Stimulated activated CD4-positive, alpha-beta T cell treated with anti-CD3 and anti-CD28 coated beads, Interleukin-2, amount 100 ng/mL, for 24 hours (primary cell): ENCODE results near the gene PVALEF.

ENCODE experiments used
- DNase-seq, 2 donors: peaks; one replicate each; pipeline ENCODE4 v3.0.0-alpha.2; 2020

Gene PVALEF

DNA sequence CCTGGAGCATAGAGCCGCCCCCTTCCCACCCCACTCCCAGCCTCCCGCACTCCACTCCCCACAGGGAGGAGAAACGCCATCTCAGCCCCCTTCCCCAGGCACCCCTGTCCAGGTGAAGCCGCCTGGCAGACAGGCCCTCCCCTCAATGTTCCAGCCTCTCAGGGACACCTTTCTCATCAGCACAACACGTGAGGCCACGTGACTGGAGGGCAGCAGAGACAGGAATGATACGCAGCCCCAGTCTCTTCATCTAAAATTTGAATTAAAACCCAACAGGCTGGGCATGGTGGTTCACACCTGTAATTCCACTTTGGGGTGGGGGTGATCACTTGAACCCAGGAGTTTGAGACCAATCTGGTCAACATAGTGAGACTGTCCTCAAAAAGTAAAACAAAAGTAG is 20.9 kb downstream of the PVALEF start:
- DNase-seq = no peak

DNA sequence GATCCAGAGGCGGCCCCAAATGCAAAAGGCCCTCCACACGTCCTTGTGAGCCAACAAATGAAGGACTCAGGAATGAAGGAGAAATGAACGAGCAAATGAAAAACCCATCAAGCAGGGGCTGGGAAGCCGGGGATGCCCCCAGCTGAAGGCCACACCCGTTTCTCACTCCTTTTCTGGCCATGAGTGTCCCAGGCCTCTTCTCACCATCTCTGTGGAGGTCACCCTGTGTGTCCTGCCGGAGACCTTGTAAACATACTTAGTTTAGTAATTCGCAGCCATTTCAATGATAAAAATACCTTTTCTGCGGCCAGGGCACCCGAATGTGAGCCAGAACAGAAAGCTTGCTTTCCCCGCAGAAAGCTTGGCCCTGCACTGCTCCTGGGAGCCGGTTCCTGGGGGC is 21.8 kb downstream of the PVALEF start:
- DNase-seq = no peak

- no peak for DNase-seq
These were observed 22.5 kb downstream of the PVALEF start for GRCh38 chr17:81187586-81188490.

GRCh38 chr17:81188491-81188840 is 23.2 kb downstream of the PVALEF start:
- DNase-seq = no peak

DNA sequence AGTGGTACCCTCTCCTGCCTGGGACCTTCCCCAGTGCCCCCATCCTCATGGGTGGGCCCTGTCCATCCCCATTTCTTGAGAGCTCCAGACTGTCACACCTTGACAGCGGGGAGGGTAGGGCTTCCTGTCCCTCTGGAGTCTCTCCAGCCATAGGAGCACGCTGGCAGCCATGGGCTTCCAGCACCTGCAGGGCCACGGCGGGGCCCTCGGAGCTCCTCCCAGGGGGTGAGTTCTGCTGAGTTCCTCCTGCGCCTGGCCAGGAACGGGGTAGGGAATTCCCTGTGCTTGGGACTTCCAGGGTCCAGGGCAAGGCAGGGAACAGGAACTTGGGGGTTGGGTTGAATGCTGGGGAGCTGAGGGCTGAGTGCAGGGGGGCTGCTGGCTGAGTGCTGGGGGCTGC is 23.7 kb downstream of the PVALEF start:
- no peak for DNase-seq

GRCh38 chr17:81189670-81190530 is 24.6 kb downstream of the PVALEF start:
- no peak for DNase-seq

DNA sequence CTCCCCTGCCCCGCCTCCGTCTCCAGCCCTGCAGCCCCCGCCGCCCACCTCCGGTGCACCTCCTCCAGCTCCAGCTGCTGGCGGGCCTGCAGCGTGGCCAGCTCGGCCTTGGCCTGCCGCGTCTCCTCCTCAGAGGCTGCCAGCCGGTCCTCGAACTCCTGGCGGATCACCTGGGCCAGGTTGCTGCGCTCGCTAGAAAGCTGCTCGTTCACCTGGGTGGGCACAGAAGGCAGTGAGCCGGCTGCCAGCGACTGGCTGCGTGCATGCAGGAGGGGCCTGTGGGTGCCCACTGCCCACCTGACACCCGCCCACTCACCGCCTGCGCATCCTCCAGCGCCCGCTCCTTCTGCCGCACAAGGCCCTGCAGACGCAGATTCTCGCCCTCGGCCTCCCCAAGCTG is 25.3 kb downstream of the PVALEF start:
- DNase-seq = no peak

DNA sequence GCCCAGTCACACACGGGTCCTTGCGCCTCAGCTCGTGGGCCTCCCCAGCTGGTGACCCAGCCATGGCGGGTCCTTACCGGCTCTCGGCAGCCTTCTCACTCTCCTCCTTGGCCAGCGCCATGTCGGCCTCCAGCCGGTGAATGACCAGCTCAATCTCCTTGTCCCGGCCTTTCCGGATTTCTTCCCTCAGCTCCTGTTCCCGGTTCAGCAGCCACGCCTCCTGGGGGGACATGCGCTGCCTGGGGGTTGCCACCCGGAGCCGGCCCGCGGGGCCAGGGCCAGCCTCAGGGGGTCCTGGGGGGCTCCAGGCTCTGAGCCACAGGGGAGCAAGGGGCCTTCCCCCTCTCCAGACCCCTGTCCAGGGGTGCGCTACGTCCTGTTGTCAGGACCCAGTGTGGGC is 25.8 kb downstream of the PVALEF start:
- no peak for DNase-seq

- DNase-seq = no peak
These were observed 26.3 kb downstream of the PVALEF start for GRCh38 chr17:81191646-81192045.

- DNase-seq = no peak
These were observed 27.2 kb downstream of the PVALEF start for GRCh38 chr17:81192386-81193050.

- DNase-seq = no peak
These were observed 27.7 kb downstream of the PVALEF start for GRCh38 chr17:81193051-81193410.

DNA sequence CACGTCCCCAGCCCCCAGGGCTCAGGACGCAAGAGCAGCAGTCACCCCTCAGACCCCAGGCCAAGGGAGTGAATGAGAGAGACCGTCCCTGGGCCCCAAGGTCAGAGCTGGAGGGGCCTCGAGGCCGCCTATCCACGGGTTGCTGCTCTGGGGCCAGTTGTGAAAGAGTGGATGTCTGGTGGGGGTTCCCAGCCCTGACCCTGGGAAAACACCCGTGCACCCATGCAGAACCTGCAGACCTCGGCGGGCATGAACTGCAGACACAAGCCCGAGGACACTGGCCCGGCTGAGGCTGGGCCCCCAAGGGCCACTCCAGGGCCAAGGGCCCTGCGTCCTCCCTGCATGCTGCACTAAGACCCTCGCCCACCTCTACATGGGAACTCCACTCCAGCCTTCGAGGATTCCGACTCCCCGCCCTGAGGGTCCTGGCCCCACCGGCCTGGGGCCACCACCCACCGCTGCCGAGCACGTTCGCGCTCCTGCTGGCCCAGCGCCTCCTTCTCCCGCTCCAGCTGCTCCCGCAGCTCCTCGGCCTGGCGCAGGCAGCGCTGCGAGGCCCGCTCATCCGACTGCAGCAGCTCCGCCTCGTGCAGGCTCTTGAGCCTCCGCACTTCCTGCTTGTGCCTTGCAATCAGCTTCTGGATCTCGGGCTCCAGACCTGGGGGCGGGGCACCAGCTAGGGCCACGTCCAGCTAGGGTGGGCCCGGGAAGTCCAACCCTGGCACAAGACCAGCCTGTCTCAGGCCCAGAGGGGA is 28.3 kb downstream of the PVALEF start:
- DNase-seq = no peak

- no peak for DNase-seq
These were observed 29.0 kb downstream of the PVALEF start for GRCh38 chr17:81194225-81194760.

- DNase-seq = no peak
These were observed 29.9 kb downstream of the PVALEF start for GRCh38 chr17:81194941-81195901.

GRCh38 chr17:81195941-81196495 is 30.7 kb downstream of the PVALEF start:
- no peak for DNase-seq

DNA sequence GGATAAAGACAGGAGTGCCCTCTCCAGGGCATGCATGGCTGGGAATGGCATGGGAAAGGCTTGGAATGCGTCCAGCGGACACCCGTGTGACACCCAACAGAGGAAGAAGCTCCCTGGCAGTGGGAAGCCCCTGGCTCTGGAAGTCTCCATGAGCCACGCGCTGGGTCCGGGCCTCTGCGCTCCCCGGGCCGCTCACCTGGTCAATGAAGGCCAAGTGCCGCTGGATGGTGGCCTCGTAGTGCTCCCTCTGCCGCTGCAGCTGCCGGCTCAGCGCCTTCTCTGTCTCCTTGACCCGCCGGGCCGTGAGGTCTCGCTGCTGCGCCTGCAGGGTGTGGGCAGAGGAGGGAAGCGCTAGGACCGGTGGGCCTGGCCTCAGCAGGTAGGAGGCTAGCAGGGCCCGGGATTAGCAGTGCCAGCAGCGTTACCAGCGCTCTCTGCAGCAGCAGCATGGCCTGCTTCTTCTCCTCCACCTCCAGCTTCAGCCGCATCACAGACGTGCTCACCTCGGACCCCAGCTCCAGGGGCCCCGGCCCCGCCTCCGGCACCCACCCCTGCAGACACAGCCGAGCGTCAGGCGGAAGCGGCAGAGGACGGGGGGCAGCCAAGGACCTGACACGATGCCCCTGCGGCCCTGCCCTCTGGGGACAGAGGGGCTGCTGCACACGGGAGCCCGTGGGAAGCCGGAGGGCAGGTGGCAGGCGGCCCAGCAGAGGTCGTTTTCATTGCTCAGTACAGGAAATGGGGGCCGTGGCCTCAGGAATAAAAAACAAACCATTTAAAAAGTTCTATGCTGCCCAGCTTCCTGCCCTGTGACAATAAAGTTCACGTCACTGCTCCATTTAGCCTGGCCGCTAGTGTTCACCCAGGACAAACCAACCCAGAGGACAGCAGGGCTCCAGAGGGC is 31.4 kb downstream of the PVALEF start:
- DNase-seq = no peak

GRCh38 chr17:81197409-81197795 is 32.1 kb downstream of the PVALEF start:
- no peak for DNase-seq

GRCh38 chr17:81197831-81198490 is 32.7 kb downstream of the PVALEF start:
- DNase-seq = no peak

DNA sequence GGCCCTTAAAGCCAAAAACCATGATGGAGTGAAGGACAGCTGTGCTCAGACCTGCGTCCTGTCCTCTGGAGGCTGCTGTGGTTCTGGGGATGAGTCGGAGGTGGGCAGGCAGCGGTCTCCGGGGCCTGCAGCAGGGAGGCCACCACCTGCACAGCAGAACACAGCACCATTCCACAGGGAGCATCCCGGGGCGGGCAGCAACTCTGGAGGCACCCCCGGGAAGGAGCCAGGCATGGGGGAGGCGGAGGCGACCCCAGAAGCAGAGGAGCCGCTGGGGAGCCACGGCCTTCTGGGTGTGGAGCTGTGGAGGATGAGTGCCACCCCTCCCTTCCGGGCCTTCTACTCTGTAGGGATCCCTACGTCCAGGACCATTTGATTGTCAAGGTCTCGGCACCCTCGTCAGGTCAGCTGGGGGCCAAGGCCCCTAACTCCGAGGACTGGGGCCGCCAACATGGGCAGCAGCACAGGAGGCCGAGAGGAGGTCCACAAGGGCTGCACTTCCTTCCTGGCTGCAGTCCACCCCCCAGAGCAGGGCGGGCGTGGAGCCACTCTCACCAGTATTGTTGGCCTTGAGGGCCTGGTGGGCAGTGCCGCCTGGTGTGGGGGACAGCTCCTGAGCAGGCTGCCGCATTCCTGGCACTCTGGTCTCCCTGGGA is 33.6 kb downstream of the PVALEF start:
- DNase-seq = no peak
